T-helper 1 cell treated with Interleukin-12 subunit alpha and Interleukin-12 subunit beta and Interleukin-4 antibody, amounts not matched to agents 30 ng/mL and 1 ng/mL, for 36 hours (primary cell): Measurements from ENCODE around the gene KRT8. TPM values are rescaled to one million over a fixed set of nuclear protein-coding genes. Genes with fewer than 3 reads are reported as not detected.
"Not testable (repeated sequence)": the region's sequence is repeated elsewhere in the genome, so short reads cannot be mapped to it uniquely, and the experiment has no call there.

Experiments used
- intact Hi-C: fragments of 100-400 bp; cut with micrococcal nuclease; formaldehyde crosslinking; loops from one replicate; pipeline ENCODE4 v1.15.1; 2024
- total RNA-seq: library from RNA; stranded (reverse); gene quantifications from 2 replicates; pipeline ENCODE4 v1.2.3, GENCODE V29; 2022

Gene KRT8
- total RNA-seq: 0.12 TPM in 1 of 2 replicates, not detected in the other

DNA sequence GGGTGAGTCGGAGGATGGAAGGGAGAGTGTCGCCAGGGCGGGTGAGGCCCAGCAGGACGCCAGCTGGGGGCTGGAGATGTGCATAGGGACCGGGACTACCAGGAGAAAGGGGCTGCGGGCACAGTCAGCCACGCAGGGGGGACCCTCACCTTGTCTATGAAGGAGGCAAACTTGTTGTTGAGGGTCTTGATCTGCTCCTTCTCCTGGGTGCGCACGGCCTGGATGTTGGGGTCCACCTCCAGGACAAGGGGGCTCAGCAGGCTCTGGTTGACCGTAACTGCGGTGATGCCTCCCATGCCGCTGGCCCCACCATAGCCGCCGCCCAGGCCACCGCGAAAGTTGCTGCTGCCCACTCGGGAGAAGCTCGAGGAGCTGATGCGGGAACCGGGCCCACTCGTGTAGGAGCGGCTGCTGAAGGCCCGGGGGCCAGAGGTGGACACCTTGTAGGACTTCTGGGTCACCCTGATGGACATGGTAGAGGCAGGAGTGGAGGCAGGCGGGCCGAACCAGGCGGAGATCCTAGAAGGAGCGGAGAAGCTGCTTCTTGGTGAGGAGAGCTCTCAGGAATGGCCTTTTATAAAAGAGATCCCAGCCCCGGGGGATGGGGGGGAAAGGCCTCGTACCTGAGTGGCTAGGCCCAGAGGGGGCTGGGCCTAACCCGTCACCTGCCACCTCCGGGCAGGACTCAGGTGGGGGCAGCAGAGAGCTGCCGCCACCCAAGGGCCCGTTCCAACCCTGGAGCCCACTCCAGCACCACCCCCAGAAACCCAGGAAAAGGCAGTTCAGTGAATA is at the start of gene KRT8:
TSS of gene KRT8 (minus strand) at position 568 of the 792 bp plus-strand sequence. CDS start at position 473, 95 bp downstream.
- intact Hi-C loops: not testable (repeated sequence)

DNA sequence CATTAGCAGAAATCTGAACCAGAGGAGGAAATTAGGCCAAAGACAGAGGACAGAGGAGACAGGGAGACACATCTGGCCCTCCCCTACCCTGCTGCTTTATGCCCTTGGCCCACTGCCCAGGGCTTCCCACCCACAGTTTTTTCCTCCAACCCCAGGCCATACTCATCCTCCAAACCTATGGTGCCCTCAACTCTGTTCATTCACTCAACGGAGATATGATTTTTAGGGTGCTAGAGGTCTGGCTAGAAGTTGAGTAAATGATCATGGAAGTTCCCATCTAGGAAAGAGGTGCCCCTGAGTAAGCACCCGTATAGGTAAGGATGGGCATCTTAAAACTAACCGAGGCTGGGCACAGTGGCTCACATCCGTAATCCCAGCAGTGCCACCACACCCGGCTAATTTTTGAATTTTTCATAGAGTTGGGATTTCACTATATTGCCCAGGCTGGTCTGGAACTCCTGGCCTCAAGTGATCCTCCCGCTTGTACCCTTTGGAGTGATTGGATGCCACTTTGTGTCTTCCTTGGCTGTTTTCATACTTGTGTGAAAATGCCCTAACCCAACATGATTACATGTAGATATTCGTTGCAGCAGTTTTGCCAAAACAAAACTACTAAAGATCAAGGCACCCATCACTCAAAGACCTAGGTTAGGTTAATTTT is 48.4 kb upstream of the KRT8 start:
- intact Hi-C loops: no loop called here

DNA sequence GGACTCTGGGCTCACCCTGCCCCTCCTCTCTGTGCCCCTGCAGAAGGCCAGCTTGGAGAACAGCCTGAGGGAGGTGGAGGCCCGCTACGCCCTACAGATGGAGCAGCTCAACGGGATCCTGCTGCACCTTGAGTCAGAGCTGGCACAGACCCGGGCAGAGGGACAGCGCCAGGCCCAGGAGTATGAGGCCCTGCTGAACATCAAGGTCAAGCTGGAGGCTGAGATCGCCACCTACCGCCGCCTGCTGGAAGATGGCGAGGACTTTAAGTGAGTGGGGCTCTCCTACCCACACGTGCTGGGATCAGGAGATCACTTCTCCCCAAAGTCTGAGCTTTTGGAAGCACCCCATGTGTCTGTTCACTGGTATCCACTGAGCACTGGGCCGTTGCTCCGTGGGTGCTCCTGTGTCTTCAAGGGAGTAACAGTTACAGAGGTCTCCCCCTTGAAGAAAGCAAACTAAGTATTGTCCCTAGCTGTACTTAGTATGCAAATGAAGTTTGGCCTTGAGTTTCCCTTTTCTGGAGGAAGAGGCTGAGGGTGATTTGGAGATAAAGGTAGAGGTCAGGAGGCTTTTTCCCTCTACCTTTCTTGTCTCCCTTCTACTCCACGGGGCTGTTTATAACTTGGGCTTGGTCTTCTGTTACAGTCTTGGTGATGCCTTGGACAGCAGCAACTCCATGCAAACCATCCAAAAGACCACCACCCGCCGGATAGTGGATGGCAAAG is 47.4 kb upstream of the KRT8 start:
- intact Hi-C loops: no loop called here

DNA sequence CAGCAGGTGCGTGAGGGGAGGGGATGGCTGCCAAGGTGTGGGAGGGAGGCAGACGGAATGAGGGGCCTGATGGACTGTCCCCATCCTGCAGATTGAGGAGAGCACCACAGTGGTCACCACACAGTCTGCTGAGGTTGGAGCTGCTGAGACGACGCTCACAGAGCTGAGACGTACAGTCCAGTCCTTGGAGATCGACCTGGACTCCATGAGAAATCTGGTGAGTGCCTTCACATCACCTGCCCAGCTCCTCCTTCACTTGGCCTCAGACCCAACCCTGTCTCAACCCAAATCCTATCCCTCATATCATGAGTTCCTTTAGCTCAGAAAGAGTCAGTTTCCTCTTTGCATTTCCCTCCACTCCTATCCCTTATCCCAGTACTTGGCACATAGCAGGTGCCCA is 46.8 kb upstream of the KRT8 start:
- intact Hi-C loops: no loop called here

DNA sequence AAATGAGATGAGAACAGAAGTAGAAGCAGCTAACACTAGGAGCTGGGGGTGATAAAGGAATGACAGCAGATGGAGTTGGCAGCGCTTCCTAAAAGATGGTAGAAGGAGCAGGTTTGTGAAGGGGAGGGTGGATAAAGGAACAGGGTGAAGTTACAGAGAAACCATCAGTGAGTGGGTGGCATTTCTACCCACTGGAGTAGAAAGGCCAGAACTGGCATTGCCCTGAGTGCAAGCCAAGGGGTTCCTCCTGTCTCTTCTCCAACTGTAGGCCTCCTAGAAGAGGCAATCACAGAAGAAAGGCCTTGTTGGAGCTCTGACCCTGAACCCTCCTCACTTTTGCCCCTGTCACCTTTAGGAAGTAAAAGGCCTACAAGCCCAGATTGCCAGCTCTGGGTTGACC is 46.2 kb upstream of the KRT8 start:
- intact Hi-C loops: no loop called here

DNA sequence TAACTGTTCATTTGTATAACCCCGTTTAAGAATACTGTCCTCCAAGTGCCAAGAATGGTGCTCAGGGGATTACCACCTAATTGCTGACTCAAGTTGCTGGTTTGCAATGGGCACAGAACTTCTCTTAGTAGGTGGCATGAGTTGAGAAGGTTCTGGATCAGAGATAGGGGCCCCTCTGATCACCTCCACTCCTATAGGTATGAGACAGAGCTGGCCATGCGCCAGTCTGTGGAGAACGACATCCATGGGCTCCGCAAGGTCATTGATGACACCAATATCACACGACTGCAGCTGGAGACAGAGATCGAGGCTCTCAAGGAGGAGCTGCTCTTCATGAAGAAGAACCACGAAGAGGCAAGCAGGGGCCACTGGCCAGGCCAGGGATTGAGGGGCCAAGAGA is 45.7 kb upstream of the KRT8 start:
- intact Hi-C loops: no loop called here

DNA sequence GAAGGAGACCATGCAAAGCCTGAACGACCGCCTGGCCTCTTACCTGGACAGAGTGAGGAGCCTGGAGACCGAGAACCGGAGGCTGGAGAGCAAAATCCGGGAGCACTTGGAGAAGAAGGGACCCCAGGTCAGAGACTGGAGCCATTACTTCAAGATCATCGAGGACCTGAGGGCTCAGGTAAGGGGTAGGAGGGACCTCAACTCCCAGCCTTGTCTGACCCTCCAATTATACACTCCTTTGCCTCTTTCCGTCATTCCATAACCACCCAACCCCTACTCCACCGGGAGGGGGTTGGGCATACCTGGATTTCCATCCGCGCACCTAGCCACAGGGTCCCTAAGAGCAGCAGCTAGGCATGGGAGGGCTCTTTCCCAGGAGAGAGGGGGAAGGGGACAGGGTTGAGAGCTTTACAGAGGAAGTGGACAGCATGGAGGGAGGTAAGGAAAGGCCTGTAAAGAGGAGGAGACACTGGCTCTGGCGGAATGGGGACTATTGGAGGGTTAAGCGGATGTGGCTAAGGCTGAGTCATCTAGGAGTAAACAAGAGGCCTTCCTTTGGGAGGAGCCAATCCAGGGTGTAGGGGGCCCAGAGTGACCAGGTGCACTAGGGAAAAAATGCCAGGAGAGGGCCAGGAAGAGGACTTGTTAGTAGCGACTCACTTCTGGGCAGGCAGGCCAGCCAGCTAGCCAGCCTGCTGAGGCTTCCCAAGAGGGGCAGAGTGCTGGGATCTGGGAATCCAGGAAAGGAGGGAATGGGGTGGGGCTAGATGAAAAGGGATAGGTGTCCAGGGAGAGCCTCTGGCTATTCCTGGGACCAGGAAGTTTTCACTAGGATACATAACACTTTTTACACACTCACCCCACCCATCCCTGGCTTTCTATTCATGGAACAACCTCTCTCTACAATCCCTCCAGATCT is 44.8 kb upstream of the KRT8 start:
- intact Hi-C loops: loop anchor here (2.0 kb wide), 1 partner anchor 55 kb away; no protein-coding TSS in a partner anchor

DNA sequence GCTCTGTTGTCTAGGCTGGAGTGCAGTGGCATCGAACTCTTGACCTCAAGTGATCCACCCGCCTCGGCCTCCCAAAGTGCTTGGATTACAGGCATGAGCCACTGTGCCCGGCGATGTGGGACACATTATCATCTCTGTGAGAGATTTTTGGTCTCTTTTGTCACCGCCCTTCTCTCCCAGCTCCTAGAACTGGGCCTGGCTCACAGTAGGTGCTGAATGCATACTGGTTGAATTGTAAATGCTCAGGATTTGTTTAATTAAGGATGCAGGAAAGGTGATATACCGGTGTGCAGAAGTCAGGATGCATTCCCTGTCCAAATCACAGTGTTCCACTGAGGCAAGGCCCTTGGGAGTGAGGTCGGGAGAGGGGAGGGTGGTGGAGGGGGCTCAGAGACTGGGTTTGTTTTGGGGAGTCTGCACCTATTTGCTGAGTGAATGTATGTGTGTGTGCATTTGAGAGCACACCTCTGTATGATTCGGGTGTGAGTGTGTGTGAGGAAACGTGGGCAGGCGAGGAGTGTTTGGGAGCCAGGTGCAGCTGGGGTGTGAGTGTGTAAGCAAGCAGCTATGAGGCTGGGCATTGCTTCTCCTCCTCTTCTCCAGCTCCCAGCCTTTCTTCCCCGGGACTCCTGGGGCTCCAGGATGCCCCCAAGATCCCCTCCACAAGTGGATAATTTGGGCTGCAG is 43.0 kb upstream of the KRT8 start:
- intact Hi-C loops: loop anchor here (2.0 kb wide), 1 partner anchor 57 kb away; no protein-coding TSS in a partner anchor

DNA sequence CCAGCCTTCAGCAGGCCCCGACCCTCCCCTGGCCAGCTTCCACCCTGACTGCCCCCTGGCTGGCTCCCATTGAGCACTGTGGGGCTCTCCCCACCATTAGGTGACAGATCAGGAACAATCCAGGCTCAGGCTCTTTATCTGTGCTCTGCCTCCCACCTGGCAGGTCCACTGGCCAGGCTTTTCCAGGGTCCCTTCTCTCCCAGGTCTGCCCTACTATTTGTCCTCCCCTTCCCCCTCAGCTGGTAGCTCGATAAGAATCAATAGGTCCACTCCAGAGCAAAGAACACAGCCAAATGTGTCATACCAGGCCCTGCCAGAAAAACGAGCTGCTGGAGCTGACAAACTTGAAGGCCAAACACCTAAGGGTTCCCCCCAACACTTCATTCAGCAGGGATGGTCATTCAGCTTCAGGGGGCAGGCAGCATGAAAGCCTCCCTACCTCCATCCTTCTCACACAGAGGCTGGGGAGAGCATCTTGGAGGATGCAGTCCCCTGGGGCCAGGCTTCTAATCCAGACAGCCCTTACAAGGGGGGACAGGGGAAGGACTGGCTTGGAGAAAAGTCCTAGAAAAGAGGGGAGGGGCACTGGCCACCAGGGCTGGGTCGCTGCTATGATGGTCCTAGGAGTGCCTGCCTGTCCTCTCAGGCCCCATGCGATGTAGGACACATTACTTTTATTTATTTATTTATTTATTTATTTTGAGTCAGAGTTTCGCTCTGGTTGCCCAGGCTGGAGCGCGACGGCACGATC is 42.1 kb upstream of the KRT8 start:
- intact Hi-C loops: no loop called here

DNA sequence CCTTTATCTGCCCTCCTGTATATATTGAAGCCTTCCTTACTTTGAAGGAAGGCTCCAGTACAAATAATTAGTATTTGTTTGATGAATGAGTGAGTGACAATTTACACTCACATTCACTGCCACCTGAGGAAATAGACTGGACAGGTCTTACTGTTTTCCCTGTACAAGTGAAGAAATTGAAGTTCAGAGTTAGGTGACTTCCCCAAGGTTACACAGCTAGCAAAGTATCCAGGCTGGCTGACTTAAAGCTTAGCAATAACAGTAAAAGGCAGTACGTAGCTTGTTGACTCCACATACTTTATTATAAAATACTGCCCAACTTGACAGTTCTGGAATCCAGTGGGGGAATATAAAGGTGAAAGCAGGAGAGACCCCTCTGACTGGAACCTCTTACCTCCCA is 41.5 kb upstream of the KRT8 start:
- intact Hi-C loops: no loop called here

DNA sequence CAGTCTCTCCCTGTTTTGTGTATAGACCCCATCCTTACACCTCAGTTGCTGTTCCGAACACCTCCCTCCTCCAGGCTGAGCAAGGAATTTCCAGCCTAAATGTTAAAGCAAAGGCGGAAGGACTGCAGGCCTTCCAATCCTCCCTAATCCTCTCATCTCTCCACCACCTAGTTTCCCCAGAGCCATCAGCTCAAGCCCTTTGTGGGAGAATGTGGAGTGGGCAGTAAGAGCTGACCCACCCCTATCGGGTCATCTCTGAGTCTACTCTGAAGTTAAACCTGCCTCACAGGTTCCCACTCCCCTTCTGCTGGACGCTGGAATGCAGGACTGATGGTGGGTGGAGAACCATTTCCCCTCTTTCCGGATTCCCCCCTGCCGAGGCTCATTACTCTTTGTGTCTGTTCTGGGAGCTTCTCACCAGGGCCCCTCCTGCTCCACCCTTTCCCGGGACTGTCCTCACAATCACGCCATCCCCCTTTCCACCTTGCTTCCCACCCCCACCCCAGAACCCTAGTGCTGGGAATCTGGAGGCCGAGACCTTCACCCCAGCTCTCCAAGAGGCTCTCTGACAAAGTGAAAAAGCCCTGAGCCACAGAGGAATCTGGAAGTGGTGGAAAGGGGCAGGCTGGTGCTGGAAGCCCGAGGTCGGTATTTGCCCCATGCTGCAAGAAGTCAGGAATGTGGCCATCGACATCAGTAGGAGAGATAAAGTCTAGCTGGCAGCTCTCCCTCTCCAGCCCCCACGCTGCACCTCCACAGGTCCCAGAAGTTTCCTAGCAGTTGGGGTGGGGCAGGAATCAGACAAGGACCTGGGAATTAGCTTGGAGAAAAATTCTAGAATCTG is 40.7 kb upstream of the KRT8 start:
- intact Hi-C loops: no loop called here

DNA sequence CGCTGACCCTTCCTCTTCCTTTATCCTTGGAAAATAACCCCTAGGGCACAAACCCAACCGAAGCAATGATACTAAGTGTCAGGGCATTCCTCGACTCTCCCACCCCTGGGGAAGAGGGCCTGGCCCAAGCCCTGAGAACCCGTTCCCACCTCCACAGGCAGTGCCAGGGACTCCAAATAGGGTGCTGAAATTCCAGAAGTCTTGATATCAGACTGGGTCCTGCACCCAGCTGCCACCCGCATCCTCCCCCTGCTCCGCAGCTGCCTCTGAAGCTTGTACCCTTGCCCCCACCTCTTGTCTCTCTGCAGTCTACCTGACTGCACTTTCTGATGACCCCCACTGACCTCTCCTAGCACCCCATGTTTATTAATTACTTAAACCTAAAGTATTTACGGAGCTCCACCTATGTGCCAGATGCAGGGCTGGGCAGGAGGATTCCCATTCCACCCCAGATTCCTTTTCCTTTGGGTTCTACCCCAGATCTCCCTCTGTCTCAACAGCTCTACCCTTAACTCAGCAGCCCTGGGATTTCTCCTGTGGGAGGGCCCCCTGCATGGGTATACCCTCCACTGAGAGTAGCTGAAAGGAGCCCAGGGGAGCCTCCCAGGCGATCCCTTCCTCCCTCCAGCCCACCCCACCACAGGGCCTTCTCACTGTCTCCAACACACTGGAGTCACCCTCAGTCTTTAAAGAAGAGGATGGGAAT is 40.0 kb upstream of the KRT8 start:
- intact Hi-C loops: no loop called here

DNA sequence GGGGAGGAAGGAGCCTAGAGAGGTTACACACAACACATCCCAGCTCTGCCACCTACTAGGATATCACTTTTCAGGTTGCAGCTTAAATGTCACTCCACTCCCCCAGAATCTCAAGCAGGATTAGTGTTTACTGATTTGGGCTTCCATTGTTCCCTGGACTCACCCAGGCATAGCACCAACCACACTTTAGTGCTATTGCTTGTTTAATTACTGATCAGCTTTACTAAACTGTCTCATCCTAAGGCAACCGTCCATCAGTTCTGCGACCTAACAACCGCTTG is 38.0 kb upstream of the KRT8 start:
- intact Hi-C loops: no loop called here

DNA sequence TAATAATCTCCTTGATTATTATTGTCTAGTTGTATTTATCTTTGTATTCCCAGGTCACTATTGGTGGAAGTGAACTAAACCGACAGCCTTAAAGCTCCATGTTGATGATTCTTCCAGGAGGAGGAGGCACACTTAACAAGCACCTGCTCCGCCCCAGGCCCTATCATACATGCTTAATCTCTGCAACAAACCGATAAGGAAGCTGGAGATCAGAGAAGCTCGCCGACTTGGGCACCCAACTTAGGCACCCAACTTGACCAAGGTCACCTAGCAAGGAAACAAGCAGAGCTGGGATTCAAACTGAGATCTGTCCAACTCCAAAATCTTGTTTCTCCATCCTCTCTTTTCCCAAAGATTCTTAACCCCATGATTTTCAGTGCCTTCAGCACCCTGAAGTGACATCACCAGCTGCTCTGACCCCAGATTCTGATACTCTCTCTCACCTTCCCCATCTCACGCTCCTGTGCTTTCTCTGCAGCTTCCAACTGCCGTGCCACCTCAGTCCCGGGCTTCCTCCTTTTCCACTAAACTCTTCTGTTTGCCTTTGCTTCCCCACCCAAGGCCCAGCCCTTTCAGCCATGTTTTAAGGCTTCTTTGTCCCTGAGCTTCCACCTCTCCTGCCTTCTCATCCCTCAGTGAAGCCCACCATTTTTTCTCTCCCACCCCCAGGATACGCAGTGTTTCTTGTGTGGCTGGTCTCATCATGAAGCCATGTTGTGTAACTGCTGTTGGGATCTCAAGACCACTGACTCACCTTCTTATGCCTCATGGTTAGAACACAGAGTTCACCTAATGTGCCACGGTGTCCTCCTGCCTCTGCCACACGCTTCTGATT is 37.4 kb upstream of the KRT8 start:
- intact Hi-C loops: no loop called here

DNA sequence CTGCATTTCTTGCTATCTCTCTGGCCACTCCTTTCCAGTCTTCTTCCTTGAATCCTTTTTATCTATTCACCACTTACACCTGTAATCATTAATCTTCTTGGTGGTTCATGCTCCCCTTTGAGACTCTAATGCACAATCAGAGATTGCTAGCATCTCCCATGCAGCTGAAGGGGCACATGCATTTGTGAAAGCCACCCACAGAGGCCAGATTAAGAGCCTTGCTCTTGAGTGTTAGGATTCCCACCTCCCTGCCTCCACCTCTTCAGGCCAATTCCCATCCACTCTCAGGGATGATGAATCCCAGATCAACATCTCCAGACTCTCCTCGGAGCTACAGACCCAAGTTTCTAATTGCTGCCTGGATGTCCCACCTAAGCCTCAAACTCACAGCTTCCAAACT is 24.7 kb upstream of the KRT8 start:
- intact Hi-C loops: no loop called here

DNA sequence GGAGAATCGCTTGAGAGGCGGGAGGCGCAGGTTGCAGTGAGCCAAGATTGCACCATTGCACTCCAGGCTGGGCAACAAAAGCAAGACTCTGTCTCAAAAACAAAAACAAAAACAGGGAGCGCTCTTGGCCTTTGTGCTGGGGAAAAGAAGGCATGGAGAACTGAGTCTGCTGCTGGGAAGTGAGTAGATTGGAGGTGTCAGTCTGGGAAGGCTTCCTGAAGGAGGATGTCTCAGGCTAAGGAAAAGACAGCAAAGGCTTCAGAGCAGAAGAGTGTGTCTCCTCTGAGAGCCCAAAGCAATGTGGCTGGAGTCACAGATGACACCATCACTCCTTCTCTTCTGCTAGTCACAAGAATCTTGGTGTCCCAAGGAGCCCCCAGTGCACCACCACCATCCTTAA is 23.1 kb upstream of the KRT8 start:
- intact Hi-C loops: no loop called here

DNA sequence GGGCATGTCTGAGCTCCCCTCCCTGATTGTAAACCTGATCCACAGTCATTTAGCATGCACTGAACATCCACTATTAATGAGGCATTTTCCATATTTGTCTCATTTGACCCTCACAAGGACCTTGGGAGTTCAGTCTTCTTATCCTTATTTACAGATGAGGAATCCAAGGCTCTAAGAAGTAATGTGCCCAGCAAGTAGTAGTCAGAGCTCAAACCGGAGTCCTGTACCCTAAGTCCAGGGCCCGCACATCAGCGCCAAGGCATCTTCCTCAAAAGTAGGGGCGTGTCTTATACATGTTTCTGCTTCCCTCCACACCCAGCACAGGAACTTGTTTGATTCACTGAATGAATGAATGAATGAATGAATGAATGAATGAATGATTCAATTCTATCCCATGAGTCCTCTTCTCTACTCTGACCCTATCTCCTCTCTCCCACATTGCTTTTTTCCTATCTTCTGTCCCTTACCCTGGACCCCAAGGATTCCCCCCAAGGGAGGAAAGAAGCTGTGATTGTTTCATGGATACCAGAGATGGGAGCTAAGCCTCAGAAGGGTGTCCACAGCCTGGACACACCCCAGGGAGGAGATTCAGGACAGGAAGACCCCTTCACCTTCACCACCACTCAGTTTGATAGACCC is 21.8 kb upstream of the KRT8 start:
- intact Hi-C loops: no loop called here
